ENCODE results near the gene SCAMP4.
"Not testable (repeated sequence)": the region's sequence is repeated elsewhere in the genome, so short reads cannot be mapped to it uniquely, and the experiment has no call there.

Gene SCAMP4

DNA sequence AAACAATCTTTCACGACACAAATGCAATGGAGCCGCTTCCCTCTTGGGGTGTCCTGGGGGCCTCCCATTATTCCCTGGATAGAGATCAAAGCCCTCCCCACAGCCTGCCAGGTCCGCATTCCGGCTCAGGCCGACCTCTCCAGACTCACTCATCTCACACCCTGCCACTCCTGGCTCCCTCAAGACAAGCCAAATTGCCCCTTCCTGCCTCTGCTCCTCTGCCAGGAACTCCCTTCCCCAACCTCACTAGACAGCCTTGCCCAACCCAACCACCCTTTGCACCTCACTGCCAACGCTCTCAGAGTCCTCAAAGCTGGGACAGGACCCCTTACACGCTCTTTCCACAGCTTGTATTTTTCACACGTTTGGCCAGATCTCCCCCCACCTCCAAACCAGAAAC lies 21.4 kb upstream of the SCAMP4 start:
- DNase-seq, result no peak

DNA sequence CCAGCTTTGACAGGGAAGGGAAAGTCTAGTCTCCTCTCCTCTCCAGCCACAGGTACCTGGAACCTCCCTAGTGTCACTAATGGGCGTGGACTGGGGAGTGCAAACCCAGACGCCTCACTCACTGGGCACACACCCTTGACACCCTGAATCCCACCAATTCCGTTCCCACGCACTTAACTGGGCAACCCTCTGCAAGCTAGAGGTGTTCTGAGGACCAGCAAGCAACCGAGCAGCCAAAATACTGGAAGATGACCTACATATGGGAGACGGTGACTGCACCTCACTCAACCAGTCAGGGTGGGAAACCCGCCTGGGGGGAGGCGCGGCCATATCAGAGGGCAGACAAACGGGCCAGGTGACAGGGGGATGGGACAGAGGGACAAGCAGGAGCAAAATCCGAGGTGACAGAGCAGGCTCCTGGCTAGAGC lies 20.9 kb upstream of the SCAMP4 start:
- DNase-seq, result no peak

DNA sequence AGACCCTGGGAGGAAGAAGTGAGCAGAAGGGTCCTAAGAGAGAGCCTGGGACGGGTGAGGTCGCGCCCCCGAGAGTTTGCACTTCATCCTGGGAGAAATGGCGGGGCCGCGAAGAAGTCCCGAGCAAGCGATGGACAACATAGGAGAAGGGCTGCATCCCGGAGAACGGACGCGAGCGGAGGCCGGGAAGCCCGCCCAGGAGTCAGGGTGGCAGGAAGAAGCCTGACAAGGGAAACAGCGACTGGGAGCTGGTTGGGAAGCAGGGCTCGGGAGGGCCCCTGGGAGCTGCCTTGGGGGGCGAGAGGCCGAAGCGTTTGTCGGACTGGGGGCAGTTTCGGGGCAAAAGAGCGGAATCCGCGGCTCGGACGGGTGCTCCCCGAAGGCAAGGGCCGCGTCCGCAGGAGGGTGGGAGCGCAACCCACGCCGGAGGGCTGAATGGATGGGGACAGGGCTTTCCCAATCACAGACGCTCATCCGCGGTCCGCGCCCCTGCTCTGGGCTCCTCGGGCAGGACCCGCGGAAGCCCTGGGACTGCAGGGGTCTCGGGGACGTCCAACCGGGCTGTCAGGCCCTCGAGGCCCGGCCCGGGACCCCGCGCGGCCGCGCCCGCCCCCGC lies 20.4 kb upstream of the SCAMP4 start:
- DNase-seq, result no peak

GRCh38 chr19:1885398-1886119 lies 19.6 kb upstream of the SCAMP4 start, which contains the start of gene ABHD17A:
Gene ABHD17A (minus strand): TSS chr19:1885496. CDS start chr19:1881566, 3,930 bp downstream.
- DNase-seq, result peak; percentile 91

GRCh38 chr19:1886360-1886759 lies 18.8 kb upstream of the SCAMP4 start:
- DNase-seq, result not testable (repeated sequence)

DNA sequence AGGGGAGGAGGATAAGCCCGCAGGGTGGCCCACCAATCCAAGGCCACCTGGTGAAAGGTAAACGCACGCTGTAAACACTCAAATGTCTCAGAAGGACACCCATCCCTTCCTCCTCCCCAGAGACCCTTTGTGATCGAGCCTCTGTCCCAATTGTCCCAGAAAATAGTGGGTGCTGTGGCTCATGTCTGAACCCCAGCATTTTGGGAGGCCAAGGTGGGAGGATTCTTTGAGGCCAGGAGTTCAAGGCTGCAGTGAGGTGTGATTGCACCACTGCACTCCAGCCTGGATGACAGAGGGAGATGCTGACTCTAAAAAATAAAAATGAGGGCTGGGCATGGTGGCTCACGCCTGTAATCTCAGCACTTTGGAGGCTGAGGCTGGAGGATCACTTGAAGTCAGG lies 16.8 kb upstream of the SCAMP4 start:
- no peak for DNase-seq

DNA sequence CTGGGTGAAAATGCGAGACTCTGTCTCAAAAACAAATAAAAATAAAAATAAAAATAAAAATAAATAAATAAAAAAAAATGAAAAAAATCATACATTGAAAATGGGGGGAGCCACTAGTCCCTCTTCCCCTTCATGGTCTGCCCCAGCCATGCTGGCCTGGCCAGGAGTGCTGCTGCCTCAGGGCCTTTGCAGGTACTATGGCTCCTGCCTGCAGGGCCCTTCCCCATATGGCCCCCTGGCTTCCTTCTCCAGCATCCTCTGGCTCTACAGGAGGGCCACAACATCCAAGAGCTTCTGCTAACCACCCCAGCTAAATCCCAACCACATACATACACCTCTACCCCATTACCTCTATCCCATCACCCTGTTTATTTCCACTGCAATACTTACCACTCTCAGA lies 15.3 kb upstream of the SCAMP4 start:
- DNase-seq, result no peak

- no peak for DNase-seq
Measured at GRCh38 chr19:1893791-1894190, 11.4 kb upstream of the SCAMP4 start.

DNA sequence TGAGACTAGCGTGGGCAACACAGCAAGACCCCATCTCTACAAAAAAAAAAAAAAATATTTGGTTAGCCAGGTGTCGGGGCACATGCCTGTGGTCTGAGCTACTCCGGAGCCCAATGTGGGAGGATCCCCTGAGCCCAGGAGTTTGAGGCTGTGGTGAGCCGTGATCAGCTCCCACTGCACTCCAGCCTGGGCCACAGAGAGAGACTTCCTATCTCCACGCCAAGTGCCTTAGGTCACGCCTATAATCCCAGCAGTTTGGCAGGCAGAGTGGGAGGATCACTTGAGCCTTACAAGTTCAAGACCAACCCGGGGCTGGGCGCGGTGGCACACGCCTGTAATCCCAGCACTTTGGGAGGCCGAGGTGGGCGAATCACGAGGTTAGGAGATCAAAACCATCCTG lies 8.7 kb upstream of the SCAMP4 start:
- no peak for DNase-seq

- no peak for DNase-seq
Measured at GRCh38 chr19:1901940-1902404, 3.2 kb upstream of the SCAMP4 start.

DNA sequence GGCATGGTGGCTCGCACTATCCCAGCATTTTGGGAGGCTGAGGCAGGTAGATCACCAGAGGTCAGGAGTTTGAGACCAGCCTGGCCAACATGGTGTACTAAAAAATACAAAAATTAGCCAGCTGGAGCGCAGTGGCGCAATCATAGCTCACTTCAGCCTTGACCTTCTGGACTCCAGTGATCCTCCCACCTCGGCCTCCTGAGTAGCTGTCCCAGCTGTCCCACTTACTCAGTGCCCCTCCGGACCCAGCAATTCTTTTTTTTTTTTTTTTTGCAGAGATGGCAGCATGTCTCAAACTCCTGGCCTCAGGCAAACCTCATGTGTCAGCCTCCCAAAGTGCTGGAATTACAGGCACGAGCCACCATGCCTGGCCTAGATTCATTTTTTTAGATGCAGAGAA lies 2.3 kb upstream of the SCAMP4 start:
- no peak for DNase-seq

DNA sequence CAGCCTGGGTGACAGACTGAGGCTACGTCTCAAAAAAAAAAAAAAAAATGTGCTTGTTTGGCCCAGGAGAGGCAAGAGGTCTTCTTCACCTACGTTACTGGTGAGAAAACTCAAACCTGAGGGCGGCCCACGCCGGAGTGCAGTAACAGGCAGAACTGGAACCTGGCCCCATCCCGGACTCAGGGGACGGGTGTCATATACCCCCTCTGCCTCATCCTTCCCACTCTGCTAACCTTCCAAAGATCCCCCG lies 414 bp upstream of the SCAMP4 start:
- no peak for DNase-seq

DNA sequence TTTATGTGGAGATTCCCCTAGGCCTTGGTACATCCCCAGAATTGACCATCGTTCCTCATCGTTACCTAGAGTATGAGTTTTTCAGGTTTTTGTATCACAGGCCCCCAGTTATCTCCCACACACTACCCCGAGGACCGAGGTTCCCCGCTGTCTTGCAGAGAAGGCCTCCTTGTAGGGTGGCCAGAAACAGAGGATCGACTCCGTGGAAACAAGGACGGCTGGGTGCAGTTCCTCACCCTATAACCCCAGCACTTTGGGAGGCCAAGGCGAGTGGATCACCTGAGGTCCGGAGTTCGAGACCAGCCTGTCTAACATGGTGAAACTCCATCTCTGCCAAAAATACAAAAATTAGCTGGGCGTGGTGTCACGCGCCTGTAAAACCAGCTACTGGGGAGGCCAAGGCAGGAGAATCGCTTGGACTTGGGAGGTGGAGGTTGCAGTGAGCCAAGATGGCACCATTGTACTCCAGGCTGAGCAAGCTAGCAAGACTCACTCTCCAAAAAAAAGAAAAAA lies 720 bp downstream of the SCAMP4 start:
- no peak for DNase-seq

GRCh38 chr19:1906985-1907562 lies 1.9 kb downstream of the SCAMP4 start:
- DNase-seq, result no peak

DNA sequence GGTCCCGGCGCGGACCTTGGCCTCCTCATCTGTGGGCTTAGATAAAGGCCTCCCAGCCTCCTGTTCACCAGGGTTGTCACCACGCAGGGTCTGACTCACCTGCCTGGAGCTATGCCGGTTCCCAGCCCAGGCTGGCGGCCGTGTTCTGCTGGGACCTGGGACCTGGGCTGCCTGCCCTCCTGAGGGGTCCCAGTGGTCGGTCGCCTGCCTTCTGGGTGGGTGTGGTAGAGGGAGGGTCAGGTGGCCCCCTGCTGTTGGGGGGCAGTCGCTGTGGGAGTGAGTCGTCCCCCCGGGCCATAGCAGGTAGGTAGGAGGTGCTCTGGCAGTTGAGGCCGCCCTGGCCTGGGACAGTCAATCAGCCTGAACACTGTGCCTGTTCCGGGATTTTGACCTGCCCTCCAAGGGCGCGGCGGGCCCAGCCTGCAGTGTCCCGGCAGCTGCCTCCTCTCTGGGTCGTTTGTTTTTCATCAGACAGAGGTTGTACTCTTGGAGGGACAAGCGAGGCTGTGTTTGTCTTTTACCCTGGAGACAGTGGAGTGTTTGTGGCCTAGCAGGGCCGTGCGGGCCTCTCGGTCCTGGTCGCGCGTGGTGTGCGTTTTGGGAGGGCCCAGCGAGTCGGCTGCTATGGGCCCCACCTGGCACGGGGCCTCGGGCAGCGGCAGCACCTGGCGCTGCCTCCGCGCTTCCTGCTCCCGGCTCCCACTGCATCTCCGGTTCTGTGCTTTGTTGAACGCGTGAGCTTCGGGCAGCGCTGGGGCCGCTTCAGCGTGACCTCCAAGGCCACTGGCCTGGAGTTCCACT lies 2.6 kb downstream of the SCAMP4 start:
- no peak for DNase-seq

DNA sequence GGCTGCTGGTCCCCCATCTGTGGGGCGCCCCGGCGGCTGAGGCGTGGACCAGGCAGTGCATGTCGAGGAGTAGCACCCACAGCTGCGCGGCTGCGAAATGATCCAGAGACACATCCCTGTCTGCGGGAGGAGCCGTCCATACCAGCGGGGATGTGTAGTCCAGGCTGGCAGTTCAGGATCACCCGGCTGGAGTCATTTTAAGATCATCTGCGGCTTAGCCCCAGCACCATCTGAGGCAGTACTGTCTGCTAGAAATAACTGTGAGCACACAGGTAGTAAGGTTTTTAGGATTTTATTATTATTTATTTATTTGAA lies 3.1 kb downstream of the SCAMP4 start:
- no peak for DNase-seq

- DNase-seq, result no peak
Measured at GRCh38 chr19:1909761-1910080, 4.5 kb downstream of the SCAMP4 start.

DNA sequence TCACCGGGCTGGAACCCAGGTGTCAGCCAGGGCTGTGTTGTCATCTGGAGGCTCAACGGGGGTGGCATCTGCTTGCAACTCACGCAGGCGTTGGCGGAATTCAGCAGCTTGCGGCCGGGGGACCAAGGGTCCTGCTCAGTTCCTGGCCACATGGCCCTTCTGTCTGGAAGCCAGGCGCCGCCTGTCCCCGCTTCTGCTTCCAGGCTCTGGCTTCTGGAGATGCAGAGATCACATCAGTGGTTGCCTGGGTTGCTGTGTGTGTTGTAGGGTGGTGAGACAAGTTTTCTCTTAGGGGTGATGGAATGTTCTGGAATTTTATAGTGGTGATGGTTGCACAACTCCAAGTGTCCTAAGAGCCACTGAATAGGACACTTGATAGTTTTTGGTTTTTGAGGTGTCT lies 5.0 kb downstream of the SCAMP4 start:
- no peak for DNase-seq

DNA sequence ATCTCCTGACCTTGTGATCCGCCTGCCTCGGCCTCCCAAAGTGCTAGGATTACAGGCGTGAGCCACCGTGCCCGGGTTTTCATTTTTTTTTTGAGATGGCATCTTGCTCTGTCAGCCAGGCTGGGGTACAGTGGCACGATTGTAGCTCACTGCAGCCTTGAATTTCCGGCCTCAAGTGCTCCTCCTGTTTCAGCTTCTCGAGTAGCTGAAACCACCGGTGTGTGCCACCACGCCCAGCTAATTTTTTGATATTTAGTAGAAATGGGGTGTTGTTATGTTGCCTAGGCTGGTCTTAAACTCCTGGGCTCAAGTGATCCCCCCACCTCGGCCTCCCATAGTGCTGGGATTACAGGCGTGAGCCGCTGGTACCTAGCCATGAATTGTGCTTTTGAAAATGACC lies 5.9 kb downstream of the SCAMP4 start:
- no peak for DNase-seq

DNA sequence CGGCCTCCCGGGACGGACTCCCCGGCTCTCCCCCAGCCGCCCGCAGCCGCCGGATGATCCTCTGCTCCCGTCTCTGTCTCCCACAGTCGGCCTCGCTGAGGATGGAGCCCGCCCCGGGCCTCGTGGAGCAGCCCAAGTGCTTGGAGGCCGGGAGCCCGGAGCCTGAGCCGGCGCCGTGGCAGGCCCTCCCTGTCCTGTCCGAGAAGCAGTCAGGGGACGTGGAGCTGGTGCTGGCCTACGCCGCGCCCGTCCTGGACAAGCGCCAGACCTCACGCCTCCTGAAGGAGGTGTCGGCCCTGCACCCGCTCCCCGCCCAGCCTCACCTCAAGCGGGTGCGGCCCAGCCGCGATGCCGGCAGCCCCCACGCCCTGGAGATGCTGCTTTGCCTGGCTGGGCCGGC lies 6.8 kb downstream of the SCAMP4 start:
- DNase-seq, result no peak

- DNase-seq, result no peak
Measured at GRCh38 chr19:1912760-1913505, 7.7 kb downstream of the SCAMP4 start.

DNA sequence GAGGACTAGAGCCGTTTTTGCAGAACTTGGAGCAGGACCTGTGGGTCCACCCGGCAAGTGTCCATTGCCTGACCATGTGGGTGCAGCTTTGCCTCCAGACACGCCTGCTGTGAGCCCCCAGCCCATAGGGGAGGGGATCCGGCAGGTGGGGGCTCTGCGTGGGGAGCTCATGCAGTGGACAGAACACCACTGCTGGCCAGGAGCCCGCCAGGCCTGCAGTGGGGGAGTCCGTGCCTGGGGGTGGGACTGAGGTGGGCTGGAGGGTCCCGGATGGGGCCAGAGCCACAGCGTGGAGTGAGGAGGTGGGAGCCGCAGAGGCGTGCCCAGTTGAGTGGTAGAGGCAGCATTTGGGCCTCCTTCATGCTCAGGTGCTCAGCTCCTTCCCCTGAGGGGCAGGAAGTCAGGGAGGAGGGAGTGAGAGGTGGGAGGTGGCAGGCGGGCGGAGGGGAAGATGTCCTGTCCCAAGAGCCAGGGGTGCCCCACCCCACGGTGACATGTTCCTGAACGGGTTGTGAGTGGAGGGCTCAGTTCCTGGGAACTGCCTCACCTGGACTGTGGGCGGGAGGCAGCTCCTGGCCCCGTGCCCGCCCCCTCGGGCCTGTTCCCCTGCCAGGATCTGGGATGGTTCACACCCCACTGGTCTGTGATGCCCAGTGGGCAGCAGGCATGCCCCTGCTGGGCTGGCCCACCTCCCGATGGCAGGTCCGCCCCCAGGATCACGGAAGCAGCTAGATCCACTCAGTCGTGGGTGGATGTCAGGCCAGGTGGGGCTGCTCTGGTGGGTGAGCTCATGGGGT lies 8.8 kb downstream of the SCAMP4 start:
- no peak for DNase-seq

Measured in EL (cell line).